WTC11 (cell line): ENCODE data around the gene PACSIN1. TPM values are rescaled to one million over a fixed set of nuclear protein-coding genes. Genes with fewer than 3 reads are reported as not detected.

ENCODE experiments used
- ATAC-seq: fragments of 200-7000 bp; cut with Tn5 transposase; 2 replicates; pipeline ENCODE4 v1.10.0; 2021; ENCODE audit warnings: mild to moderate bottlenecking, moderate library complexity
- CTCF ChIA-PET: fragments of 300-600 bp; sonication (Branson Sonifier 250); formaldehyde crosslinking; loops from one replicate; lab custom pipeline; 2021; ENCODE audit warnings: antibody characterized with exemption; lab: Charles Lee
- POLR2A ChIA-PET: fragments of 350-600 bp; sonication (Branson Sonifier 250); formaldehyde crosslinking; loops from one replicate; lab custom pipeline; 2021; ENCODE audit warnings: antibody characterized with exemption; lab: Charles Lee
- DNase-seq: peaks from one replicate; pipeline ENCODE4 v3.0.0; 2021; ENCODE audit warnings: low spot score
- H3K27ac Mint-ChIP-seq: 2 replicates; pipeline ENCODE4 v1.8.0; 2021; ENCODE audit warnings: mixed read lengths
- H3K27me3 Mint-ChIP-seq: 2 replicates; pipeline ENCODE4 v1.8.0; 2021; ENCODE audit warnings: low read depth, mild to moderate bottlenecking, moderate library complexity, mixed read lengths
- H3K36me3 Mint-ChIP-seq: 2 replicates; pipeline ENCODE4 v1.8.0; 2021; ENCODE audit warnings: mixed read lengths
- H3K4me1 Mint-ChIP-seq: 2 replicates; pipeline ENCODE4 v1.8.0; 2022; ENCODE audit warnings: mixed read lengths
- H3K4me3 Mint-ChIP-seq: 2 replicates; pipeline ENCODE4 v1.8.0; 2021; ENCODE audit warnings: mild to moderate bottlenecking, moderate library complexity, mixed read lengths
- H3K9me3 Mint-ChIP-seq: 2 replicates; pipeline ENCODE4 v1.8.0; 2021; ENCODE audit warnings: mixed read lengths
- CREM ChIP-seq: sonication (generic); formaldehyde crosslinking; IDR thresholded peaks from 2 replicates; pipeline ENCODE4 v1.8.1; 2022; ENCODE audit warnings: mild to moderate bottlenecking, missing genetic modification reagents, moderate library complexity
- FOXK1 ChIP-seq: sonication (generic); formaldehyde crosslinking; IDR thresholded peaks from 2 replicates; pipeline ENCODE4 v1.8.0; 2022; ENCODE audit warnings: mild to moderate bottlenecking, moderate library complexity, missing genetic modification reagents
- FOXP1 ChIP-seq: sonication (generic); formaldehyde crosslinking; IDR thresholded peaks from 2 replicates; pipeline ENCODE4 v1.8.0; 2022; ENCODE audit warnings: missing genetic modification reagents, mild to moderate bottlenecking, moderate library complexity, borderline replicate concordance
- FOXP4 ChIP-seq: sonication (generic); formaldehyde crosslinking; IDR thresholded peaks from 2 replicates; pipeline ENCODE4 v1.8.0; 2022; ENCODE audit warnings: mild to moderate bottlenecking, missing genetic modification reagents
- GRHL2 ChIP-seq: fragments of 250-450 bp; sonication (Bioruptor Pico); IDR thresholded peaks from 2 replicates; pipeline ENCODE4 v1.8.0; 2022; ENCODE audit warnings: mild to moderate bottlenecking, moderate library complexity; ENCODE audit not compliant: insufficient replicate concordance, severe bottlenecking
- HMGA2 ChIP-seq: fragments of 250-450 bp; sonication (Bioruptor Pico); IDR thresholded peaks from 2 replicates; pipeline ENCODE4 v1.4.0; 2021; ENCODE audit warnings: mild to moderate bottlenecking, moderate library complexity
- MAX ChIP-seq: sonication (generic); formaldehyde crosslinking; IDR thresholded peaks from 2 replicates; pipeline ENCODE4 v1.8.0; 2022; ENCODE audit warnings: mild to moderate bottlenecking, missing genetic modification reagents
- MLX ChIP-seq: sonication (generic); formaldehyde crosslinking; IDR thresholded peaks from 2 replicates; pipeline ENCODE4 v1.8.1; 2023; ENCODE audit warnings: mild to moderate bottlenecking, missing genetic modification reagents, moderate library complexity
- MXD4 ChIP-seq: fragments of 250-450 bp; sonication (Bioruptor Pico); IDR thresholded peaks from 2 replicates; pipeline ENCODE4 v1.8.0; 2021; ENCODE audit warnings: mild to moderate bottlenecking, moderate library complexity, borderline replicate concordance
- NFYB ChIP-seq: sonication (generic); formaldehyde crosslinking; conservative IDR thresholded peaks from 2 replicates; pipeline ENCODE4 v1.8.0; 2022; ENCODE audit warnings: low read depth, missing genetic modification reagents
- PREB ChIP-seq: sonication (generic); formaldehyde crosslinking; IDR thresholded peaks from 2 replicates; pipeline ENCODE4 v1.8.1; 2022; ENCODE audit warnings: mild to moderate bottlenecking, missing genetic modification reagents, moderate library complexity, borderline replicate concordance
- ZNF121 ChIP-seq: sonication (generic); formaldehyde crosslinking; IDR thresholded peaks from 2 replicates; pipeline ENCODE4 v1.8.0; 2023; ENCODE audit warnings: missing genetic modification reagents
- ZNF281 ChIP-seq: sonication (generic); formaldehyde crosslinking; IDR thresholded peaks from 2 replicates; pipeline ENCODE4 v1.8.0; 2023; ENCODE audit warnings: mild to moderate bottlenecking, missing genetic modification reagents
- ZNF317 ChIP-seq: sonication (generic); formaldehyde crosslinking; IDR thresholded peaks from 2 replicates; pipeline ENCODE4 v1.8.1; 2023; ENCODE audit warnings: low read depth, mild to moderate bottlenecking, moderate library complexity, missing genetic modification reagents, borderline replicate concordance
- ZNF512 ChIP-seq: sonication (generic); formaldehyde crosslinking; IDR thresholded peaks from 2 replicates; pipeline ENCODE4 v1.8.1; 2022; ENCODE audit warnings: missing genetic modification reagents, borderline replicate concordance
- total RNA-seq: library from RNA; stranded (reverse); gene quantifications from 3 replicates; pipeline ENCODE4 v1.2.3, GENCODE V29; 2021

PACSIN1 gene
- total RNA-seq, 1 experiment from 2014 or later = 12.6 TPM

GRCh38 chr6:34569361-34569973 is 103.6 kb downstream of the PACSIN1 start:
- peaks cover 15% of the 10 kb centered on the region for H3K4me1 Mint-ChIP-seq
- CTCF ChIA-PET = interaction anchor here (1.4 to 1.7 kb wide), 2 partner anchors 15 to 108 kb away, joined by 4 read pairs; no protein-coding TSS in a partner anchor

GRCh38 chr6:34570066-34570833 is 104.4 kb downstream of the PACSIN1 start:
- CTCF ChIA-PET = interaction anchor here (1.0 to 1.7 kb wide), 3 partner anchors 16 to 110 kb away, joined by 4 to 6 read pairs (median 4); no protein-coding TSS in a partner anchor
- no peaks in the 10 kb centered on the region for H3K36me3 Mint-ChIP-seq
- POLR2A ChIA-PET = interaction anchor here (0.7 kb wide), 1 partner anchor 25 kb away, joined by 3 read pairs; no protein-coding TSS in a partner anchor
- no peak overlapping the region for H3K4me3 Mint-ChIP-seq
- H3K27me3 Mint-ChIP-seq = no peaks in the 10 kb centered on the region; the same call in 1 of the 2 replicates
- DNase-seq (no peak), ATAC-seq (no peak)
- H3K4me1 Mint-ChIP-seq = peaks cover 21% of the 10 kb centered on the region
- H3K9me3 Mint-ChIP-seq = no peaks in the 10 kb centered on the region
- H3K27ac Mint-ChIP-seq = no peak overlapping the region
- TF ChIP-seq FOXP1 (no peak), MLX (CRISPR knock-in tag) (no peak), ZNF121 (CRISPR knock-in tag) (peak; percentile 67; the same call in 1 of the 2 replicates), ZNF317 (CRISPR knock-in tag) (no peak), PREB (CRISPR knock-in tag) (no peak), FOXP4 (no peak)

More at GRCh38 chr6:34569361-34569973, 103.6 kb downstream of the PACSIN1 start:
- H3K36me3 Mint-ChIP-seq = no peaks in the 10 kb centered on the region
- POLR2A ChIA-PET = no interaction called here
- no peak for ATAC-seq
- DNase-seq = no peak
- no peaks in the 10 kb centered on the region; the same call in 1 of the 2 replicates for H3K27me3 Mint-ChIP-seq
- H3K27ac Mint-ChIP-seq = no peak overlapping the region
- TF ChIP-seq MXD4 (CRISPR knock-in tag) = no peak
- no peak for TF ChIP-seq GRHL2 (CRISPR knock-in tag)
- TF ChIP-seq FOXK1 = no peak
- no peak for TF ChIP-seq HMGA2
- TF ChIP-seq MAX (CRISPR knock-in tag) = no peak
- TF ChIP-seq NFYB (CRISPR knock-in tag) = no peak
- no peak for TF ChIP-seq ZNF512 (CRISPR knock-in tag)
- no peak for TF ChIP-seq ZNF281 (CRISPR knock-in tag)
- TF ChIP-seq CREM (CRISPR knock-in tag) = no peak
- no peaks in the 10 kb centered on the region for H3K9me3 Mint-ChIP-seq
- no peak overlapping the region for H3K4me3 Mint-ChIP-seq
